Stimulated activated CD8-positive, alpha-beta memory T cell treated with anti-CD3 and anti-CD28 coated beads, Interleukin-2, amount 100 ng/mL, for 1 hour (primary cell): ENCODE data around the gene DLG2.
"Not testable (repeated sequence)": the region's sequence is repeated elsewhere in the genome, so short reads cannot be mapped to it uniquely, and the experiment has no call there.

Source experiments
- DNase-seq, 2 donors: peaks; one replicate each; pipeline ENCODE4 v3.0.0-alpha.2; 2020; ENCODE audit warnings: low read depth in 2 of 2

DLG2 gene

DNA sequence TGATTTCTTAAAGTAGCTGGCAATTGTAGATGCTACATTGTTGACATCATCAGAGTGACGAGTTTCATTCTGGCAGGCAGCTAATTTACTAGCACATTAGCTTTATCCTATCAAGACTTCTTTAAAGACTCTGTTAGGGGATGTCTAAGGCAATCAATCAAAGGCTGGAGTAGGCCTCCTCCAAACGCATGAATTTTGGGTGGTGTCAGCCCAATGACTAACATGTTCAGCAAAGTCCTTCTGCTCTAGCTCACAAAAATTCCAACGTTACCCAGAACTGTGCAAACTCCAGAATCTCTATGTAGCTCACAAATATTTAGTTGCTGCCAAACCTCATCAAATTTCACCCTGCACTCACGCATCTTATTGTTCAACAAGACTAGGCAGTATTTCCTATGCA is 395.6 kb downstream of the DLG2 start:
- DNase-seq, result no peak

DNA sequence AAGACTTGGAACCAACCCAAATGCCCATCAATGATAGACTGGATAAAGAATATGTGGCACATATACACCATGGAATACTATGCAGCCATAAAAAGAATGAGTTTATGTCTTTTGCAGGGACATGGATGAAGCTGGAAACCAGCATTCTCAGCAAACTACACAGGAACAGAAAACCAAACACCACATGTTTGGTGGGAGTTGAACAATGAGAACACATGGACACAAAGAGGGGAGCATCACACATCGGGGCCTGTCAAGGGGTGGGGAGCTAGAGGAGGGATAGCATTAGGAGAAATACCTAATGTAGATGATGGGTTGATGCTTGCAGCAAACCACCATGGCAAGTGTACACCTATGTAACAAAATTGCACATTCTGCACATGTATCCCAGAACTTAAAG is 397.4 kb downstream of the DLG2 start:
- not testable (repeated sequence) for DNase-seq

DNA sequence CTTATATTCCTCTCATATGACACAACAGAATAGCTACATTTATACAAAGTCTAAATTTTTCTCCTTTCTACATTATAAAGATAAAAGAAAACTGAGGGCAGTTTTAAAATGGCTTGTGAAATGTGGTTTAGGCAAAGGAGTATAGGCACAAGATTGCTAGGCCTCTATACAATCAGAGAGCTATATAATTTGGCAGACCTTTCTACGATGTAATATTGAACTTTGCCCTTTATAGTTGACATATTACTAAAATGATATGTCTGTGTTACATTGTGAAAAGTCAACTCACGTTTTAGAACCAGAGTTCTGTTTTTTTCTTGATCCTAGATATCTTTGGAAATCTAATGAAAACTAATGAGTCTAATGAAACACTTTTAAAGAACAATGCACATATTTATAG is 430.2 kb downstream of the DLG2 start:
- DNase-seq, result no peak

DNA sequence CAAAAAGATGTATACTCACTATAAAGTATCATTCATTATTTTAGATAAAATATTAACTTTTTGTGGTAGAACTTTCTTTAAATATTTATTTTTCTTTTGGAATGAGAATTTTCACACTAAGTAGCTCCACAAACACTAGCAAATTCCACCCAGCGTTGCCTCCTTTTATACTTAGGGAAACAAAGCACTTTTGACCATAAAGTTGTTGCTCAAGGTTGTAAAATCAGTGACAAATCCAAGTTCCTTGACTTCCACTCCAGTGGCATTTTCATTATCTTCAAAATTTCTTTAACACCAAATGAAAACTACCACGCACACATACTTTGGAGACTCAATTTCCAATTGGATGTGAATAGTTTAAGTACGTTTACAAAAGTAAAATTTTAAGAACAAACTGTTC is 431.2 kb downstream of the DLG2 start:
- DNase-seq, result no peak

DNA sequence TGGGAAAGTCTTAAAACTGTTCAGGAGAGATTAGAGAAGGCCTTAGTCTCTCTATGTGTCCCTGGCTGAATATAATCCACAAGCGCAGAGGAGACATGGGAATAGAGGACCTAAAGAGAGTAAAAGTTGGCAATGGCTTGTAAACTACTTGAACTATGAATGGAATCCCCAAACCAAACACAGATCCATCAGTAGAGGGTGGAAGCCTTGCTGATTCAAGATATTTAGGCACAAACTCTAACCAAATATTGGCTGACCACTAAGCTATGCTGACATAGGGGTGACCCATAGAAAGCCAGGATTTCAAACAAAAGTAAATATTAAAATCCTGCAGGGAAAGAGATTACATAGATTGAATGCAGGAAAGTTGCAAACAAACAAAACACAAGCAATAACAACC is 439.2 kb downstream of the DLG2 start:
- no peak for DNase-seq

DNA sequence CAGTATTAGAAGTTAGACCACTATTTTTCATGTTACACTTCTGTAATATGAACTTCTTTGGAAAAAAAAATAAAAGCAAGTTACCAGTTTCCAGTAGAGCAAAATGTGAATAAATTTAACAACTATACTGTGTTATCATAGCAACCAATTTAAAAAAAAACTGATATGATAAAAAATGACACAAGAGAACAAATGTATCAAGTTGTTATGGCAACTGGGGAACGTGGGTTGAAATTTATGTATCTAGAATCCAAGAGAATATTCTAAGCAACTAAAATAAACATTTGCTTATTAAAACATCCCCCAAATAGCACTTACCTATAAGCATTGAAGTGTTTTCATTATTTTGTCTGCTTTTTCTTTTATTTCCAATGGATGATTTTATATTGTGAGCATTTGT is 442.4 kb downstream of the DLG2 start:
- no peak for DNase-seq

DNA sequence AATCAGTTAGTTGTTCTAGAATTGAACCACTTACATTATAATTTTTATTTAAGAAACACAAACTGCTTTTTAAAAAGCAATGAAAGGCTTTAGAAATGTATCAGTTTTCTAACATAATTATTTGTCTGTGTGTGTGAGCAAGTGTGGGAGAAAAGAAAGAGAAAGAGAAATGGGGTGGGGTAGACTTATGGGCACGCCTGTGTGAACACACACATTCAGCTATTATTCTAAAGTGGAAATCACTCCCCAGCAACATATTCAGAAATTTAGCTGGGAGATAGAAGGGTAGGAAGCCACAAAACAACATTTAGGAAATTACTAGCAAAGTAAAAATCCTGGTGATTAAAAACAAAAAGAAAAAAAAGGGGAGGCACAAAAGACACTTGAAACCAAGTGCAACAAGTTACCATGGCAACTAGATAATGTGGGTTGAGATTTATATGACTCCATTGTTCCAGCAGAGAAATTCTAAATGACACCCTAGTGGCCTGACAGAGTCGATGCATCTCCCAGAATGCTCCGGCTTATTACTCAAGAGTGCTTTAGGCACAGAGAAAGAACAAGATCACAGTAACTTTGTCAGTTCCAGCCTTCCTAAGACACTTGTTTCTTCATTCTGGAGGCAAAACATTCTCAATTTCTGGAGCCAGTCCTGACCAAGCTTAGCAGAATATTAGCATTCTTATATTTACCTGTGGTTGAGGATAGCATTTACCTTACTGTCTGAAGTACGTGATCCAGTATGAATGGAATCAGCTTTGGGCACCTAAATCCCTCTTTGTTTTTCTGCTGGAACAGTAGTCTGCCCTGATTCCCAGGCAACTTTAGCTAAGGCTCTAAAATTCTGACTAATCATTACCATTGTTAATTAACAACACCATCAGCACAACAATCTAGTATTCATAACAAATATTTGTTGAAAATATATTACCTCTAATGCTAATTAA is 444.4 kb downstream of the DLG2 start:
- DNase-seq, result no peak

DNA sequence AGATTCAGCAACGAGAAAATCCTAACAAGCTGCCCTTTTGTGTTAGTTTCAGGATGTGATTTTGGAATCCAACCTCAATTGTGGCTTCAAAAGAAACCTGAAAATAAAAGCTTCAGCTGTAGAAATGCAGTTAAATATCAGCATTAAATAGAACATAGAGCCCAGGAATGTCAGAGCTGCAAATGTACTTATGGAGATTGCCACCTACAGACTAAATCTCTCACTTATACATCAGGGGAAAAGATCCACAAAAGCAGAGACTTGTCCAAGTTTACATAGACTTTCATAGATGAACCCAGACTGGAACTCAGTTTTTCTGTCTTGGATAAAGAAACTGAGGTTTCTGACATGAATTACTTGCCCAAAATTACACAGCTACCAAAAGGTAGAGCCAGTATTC is 446.6 kb downstream of the DLG2 start:
- no peak for DNase-seq

DNA sequence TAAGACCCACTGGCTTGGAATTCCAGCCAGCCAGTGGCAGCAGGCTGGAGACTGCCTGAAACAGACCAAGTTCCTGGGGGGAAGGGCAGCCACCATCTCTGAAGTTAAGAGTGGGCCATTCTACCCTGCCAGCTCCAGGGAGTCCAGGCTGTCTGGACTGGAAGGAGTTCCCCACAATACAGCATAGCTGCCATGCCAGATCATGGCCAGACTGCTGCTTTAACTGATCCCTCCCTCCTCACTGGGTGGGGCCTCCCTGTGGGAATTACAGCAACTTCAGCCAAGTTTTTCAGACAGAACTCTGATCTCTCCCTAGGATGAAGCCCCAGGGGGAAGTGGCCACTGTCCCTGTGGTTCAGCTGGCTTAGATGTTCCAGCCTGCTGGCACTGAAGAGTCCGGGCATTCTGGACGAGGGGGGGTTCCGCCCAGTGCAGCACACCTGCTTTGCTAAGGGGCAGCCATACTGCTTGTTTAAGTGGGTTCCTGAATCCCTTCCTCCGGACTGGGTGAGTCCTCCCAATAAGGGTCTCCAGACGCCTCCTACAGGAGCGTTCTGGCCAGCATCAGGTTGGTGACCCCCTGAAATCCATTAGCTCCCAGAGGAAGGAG is 455.4 kb downstream of the DLG2 start:
- DNase-seq, result no peak

DNA sequence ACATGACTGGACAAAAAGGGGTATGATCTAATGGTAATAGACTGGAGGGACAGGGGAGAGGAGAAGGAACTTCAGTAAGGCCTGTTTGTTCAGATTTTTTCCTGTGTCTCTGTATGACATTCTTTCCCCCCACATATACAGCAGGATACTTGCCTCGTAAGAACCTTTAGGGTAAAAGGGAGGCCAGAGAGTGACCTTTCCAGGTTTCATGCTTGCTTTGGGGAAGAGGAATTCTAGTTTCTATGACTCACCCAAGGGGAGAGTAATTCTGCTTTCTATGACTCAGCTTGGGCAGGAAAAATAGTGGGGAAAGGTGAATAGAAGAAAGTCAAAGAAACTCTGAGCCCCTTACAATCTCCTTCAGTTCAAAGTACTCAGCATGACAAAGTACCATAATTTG is 457.0 kb downstream of the DLG2 start:
- DNase-seq, result no peak

DNA sequence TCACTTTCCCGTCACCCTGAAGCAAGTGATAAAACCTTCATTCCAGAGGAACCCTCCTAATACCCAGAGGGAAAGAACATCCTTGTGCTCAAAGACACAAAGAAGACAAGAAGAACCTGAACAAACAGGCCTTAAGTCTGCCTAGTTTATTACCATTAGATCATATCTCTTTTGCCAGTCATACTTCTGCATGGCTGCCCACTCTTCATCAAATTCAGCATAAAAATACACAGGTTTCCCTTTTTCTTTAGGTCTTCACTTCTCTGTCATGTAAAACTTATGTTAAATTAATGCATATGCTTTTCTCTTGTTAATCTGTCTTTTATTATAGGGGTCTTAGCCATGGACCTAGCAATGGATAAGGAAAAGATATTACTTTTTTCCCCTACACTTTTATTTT is 459.7 kb downstream of the DLG2 start:
- no peak for DNase-seq

DNA sequence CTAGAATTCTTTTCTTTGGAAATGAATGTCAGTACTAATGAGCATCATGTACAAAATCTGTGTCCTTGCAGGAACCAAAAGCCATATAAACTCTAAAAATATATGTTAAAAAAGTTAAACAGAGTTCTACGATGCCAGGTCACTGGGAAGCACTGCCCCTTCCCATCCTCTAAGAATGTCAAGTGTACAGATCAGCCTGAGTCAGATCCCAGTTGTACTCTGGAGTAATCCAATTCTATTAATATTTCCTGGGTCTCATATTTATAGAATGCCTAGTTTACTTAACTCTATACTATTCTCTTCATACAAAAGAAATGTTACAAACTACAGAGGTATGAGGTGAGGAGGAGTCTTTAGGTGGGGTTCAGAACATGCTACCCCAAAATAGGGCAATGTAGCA is 460.1 kb downstream of the DLG2 start:
- no peak for DNase-seq

DNA sequence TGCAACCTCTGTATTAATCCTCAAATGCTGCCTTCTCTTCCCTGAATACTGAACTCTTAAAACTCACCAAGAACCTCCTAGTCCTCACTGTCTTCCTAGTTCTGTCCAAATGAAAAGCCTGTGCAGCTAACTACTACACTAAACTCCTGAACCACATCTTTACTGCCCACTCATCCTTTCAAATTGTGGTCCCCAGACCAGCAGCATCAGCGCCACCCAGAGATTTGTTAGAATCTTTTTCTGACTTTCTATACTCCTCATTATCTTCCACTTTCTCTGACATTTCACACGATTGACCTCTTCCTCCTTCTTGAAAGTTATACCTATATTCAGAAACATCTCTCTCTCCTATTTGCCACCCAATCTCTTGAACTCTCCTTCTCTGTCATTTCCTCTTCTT is 461.3 kb downstream of the DLG2 start:
- no peak for DNase-seq

DNA sequence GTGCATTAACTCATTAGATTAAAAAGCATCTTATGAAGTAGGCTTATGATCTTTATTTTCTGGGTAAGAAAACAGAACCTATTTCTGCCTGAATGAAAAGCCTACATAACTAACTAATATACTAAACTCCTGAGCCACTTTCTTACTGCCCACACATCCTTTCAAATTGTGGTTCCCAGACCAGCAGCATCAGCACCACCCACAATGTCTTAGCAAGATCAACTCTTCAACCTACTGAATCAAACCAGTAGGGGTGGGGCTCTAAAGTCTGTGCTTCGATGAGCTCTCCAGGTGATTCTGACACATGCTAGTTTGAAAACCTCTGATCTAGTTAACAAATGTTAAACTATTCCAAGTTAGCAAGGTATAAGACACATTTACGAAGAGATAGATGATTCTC is 462.4 kb downstream of the DLG2 start:
- DNase-seq, result no peak

DNA sequence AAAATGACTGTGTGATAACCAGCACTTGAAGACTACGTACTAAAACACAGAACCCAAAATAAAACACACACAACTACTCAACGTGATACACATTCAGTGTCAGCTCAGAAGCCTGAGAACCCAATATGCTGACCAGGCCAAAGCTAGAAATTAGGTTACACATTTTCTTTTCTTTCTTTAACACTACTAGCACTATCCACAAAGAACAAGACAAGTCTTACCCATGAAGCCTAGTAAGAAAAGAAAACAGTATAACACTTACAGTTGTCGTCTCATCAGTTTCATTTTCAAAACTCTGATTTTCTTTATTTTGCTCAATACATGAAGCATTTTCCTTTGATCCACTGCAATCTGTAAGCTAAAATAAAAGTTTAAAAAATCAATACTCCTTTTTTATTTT is 472.9 kb downstream of the DLG2 start:
- DNase-seq, result no peak

DNA sequence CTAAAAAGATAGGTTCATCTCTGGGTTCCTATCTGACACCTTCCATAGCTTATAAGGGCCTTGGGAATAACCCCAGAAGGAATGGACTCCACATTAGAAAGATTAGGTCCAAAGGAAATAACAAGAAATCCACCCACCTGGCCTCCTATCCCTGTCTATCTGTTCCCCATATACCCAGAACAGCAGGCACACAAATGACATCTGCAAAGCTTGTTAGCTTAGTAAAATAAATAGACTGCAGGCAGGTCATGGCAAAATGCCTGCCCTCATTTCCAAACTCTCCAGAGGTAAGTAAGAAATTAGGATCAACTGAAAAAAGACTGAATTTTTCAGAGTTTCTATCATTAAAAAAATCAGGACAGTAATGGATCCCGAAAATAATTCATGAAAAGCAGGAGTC is 489.5 kb downstream of the DLG2 start:
- DNase-seq, result no peak

DNA sequence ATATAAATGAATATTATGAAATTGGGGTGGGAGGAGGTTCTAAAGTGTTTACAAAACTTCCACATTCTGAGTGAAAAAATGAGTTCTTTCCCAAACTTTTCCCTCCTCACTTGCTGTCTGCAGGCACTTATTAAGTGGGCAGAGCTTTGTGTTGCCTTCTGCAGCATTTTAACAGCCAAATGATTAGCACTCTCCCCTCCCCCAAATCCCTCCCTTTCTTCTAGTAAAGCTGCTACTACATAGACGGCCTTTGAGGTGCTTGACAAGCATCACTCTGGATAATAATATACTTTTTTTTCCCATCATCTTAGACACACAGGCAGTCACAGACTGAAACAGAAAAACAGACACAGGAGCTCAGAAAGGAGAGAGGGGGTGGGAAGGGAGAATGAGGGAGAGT is 493.5 kb downstream of the DLG2 start:
- no peak for DNase-seq

DNA sequence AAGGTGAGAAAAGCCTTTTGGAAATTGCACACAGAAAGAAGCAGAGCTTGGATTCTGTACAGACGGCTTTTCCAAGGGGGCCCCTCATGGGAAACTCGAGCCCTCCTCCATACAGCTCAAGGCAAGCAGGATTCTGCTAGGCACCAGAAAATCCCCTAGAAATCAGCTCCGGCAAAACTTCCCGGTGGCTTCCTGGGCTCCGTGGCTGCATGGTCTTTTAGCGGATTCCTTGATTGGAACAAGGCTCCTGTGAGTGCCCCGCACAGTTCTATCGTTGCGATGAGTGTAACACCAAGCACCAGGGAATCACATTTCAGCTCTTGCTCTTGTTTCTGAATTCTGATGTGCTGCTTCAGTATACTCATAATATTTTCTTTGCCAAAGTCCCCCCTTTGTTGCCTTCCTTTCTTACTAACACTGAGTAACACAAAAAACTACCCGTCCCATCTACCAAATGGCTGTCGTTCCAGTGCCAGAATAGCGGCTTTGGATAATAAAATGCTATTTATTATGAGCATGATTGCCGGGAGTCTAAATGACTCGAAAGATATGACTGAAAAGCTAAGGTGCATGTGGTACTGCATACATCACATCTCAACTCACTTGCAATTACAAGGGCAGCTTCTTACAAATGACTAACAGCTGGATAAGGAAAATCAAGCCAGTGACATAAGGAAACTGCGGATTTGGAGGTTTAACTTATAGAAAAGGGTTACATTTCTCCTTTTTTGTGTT is 494.1 kb downstream of the DLG2 start:
- no peak for DNase-seq

DNA sequence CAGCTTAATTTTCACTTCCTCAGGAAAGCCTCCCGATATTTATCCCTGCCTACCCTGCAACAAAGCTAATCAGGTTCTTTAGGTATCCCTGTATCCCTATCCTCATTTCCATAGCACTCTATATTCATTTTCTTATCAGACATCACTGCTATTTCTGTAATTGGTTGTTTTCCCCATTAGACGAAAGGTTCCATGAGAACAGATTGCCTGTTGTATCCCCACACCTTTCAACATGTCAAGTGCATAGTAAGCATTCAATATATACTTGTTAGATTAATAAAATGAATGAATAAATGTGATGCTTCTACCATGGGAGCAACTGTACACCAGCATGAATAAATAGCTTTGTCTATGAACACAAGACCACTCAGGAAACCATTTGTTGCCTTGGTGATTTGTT is 499.8 kb downstream of the DLG2 start:
- DNase-seq, result no peak

DNA sequence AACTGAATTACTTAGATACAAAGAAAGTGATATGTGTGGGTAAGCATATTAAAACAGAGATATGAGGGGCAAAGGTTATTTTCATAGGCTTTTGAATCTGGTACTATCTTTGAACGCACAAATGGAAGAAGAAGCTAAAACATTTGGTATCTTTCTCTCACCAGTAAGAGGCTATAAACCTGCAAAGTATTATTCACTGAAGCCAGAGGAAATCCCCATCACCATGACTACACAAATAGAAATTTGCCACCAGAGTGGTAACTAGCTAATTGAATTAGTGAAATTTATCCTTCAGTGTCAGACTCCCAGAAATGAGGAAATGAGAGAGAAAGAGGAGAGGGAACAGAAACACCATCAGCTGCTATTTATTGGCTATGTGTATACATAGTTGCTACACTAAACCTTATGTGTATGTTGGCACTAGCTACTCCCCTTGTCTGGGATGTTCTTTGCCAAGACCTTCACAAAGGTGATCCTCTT is 503.4 kb downstream of the DLG2 start:
- DNase-seq, result no peak

DNA sequence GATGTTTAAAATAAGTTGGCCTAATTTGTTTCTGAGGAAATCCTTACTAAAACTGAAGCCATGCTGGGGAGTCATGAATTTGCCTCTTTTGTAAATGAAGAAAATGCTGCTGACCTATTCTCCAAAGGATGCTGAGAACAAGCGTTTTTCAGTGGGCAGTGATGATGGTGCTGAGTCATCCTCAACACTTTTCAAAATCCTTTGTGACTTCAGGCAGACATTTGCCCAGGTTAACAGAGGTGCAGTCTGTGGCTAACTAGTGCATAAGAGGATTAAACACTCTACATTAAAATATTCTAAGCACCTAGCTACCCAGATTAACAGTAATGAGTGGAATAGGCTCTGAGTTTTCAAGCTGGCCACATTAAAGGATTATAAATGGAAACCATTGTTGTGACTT is 509.0 kb downstream of the DLG2 start:
- DNase-seq, result no peak

DNA sequence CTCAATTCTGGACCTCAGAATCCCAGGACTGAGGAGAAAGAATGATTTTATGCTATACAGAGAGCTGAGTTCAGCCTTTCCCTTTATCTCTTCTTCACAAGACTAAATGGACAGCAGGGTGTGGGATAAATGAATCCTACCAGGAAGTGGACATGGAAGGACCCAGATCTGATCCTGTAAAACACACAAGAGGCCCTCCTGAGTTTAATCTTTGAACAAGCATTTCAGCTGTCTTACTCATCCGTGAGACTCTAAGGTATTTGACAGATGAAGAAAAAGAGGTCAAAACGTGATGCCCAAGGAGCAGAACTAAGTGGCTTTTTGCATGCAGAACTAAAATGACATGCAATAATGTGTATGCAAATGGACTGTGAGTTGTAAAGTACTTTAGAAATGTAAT is 511.3 kb downstream of the DLG2 start:
- no peak for DNase-seq

DNA sequence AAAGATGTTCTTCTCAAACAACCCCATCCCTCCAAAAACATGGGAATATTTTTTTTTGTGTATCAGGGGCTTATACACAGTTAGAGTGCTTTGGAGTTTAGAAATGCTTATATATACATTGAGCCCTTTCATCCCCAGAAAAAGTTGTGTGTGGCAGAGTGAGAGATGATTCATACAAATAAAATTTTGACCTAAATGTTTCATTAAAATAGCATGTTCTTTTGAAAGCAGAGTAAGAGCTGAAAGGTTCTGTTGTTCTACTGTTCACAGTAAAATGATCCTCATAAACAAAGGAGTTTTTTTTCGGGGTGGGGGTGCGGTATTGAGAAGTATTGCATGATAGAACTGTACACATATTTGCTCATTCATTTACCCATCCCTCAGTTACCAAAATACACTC is 512.4 kb downstream of the DLG2 start:
- no peak for DNase-seq
